Measurements from ENCODE around the gene TSFM.
A peak's percentile ranks its signal among the peaks of the same experiment; 100 is the strongest.

The TSFM gene

GRCh38 chr12:57744194-57744776 lies 38.3 kb upstream of the TSFM start (continued):
- TF ChIP-seq, protein P1, sequence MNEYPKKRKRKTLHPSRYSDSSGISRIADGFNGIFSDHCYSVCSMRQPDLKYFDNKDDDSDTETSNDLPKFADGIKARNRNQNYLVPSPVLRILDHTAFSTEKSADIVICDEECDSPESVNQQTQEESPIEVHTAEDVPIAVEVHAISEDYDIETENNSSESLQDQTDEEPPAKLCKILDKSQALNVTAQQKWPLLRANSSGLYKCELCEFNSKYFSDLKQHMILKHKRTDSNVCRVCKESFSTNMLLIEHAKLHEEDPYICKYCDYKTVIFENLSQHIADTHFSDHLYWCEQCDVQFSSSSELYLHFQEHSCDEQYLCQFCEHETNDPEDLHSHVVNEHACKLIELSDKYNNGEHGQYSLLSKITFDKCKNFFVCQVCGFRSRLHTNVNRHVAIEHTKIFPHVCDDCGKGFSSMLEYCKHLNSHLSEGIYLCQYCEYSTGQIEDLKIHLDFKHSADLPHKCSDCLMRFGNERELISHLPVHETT (tag by site-specific recombination; IDR thresholded peaks at IDR 0.05), result peak; percentile 66; the same call in 1 of the 2 replicates
- TF ChIP-seq ZNF777 (tag by site-specific recombination; IDR thresholded peaks at IDR 0.05; ENCODE audit: borderline replicate concordance) (no peak), OSR2 (tag by site-specific recombination; IDR thresholded peaks at IDR 0.05) (no peak), ZNF112 (tag by site-specific recombination; IDR thresholded peaks at IDR 0.05) (no peak), IKZF3 (tag by site-specific recombination; IDR thresholded peaks at IDR 0.05) (no peak), PRDM1 (tag by site-specific recombination; IDR thresholded peaks at IDR 0.05) (no peak), ZNF121 (tag by site-specific recombination; IDR thresholded peaks at IDR 0.05) (no peak), ZNF529 (tag by site-specific recombination; IDR thresholded peaks at IDR 0.05; ENCODE audit: insufficient replicate concordance) (no peak), BCL11B (tag by site-specific recombination; IDR thresholded peaks at IDR 0.05; ENCODE audit: low read depth) (no peak), ZNF324 (tag by site-specific recombination; IDR thresholded peaks at IDR 0.05) (0 out of 2 replicates have a peak, but pooled peaks have one; percentile 75), ZNF776 (tag by site-specific recombination; IDR thresholded peaks at IDR 0.05; ENCODE audit: borderline replicate concordance) (no peak), ZNF837 (tag by site-specific recombination; IDR thresholded peaks at IDR 0.05) (no peak), GLI4 (tag by site-specific recombination; IDR thresholded peaks at IDR 0.05) (no peak), ZNF792 (tag by site-specific recombination; IDR thresholded peaks at IDR 0.05) (no peak; the same call in 1 of the 2 replicates), ZEB2 (tag by site-specific recombination; IDR thresholded peaks at IDR 0.05) (no peak), KLF16 (tag by site-specific recombination; IDR thresholded peaks at IDR 0.05) (peak; percentile 73), ZNF530 (tag by site-specific recombination; IDR thresholded peaks at IDR 0.05; ENCODE audit: low read depth) (no peak), TCF7L2 (IDR thresholded peaks at IDR 0.05; ENCODE audit: borderline replicate concordance, low read depth, low read length) (no peak), ZNF426 (tag by site-specific recombination; IDR thresholded peaks at IDR 0.05) (no peak), ZNF114 (tag by site-specific recombination; IDR thresholded peaks at IDR 0.05) (no peak), ZNF2 (tag by site-specific recombination; IDR thresholded peaks at IDR 0.05) (no peak; the same call in 1 of the 2 replicates), WT1 (tag by site-specific recombination; IDR thresholded peaks at IDR 0.05) (no peak), ZBTB7A (tag by site-specific recombination; IDR thresholded peaks at IDR 0.05; ENCODE audit: low read depth) (0 out of 2 replicates have a peak, but pooled peaks have one; percentile 51), ZNF266 (tag by site-specific recombination; IDR thresholded peaks at IDR 0.05; ENCODE audit: low read depth) (no peak), ZNF549 (tag by site-specific recombination; IDR thresholded peaks at IDR 0.05) (no peak), GLIS2 (tag by site-specific recombination; IDR thresholded peaks at IDR 0.05) (no peak), YY2 (tag by site-specific recombination; IDR thresholded peaks at IDR 0.05) (no peak), ZNF184 (tag by site-specific recombination; IDR thresholded peaks at IDR 0.05) (0 out of 2 replicates have a peak, but pooled peaks have one; percentile 71), SCRT2 (tag by site-specific recombination; IDR thresholded peaks at IDR 0.05) (peak; percentile 82), SP7 (tag by site-specific recombination; IDR thresholded peaks at IDR 0.05) (peak; percentile 54; the same call in 1 of the 2 replicates), ZNF843 (tag by site-specific recombination; IDR thresholded peaks at IDR 0.05) (peak; percentile 23; the same call in 1 of the 2 replicates), ZNF169 (tag by site-specific recombination; IDR thresholded peaks at IDR 0.05) (no peak), KLF1 (tag by site-specific recombination; IDR thresholded peaks at IDR 0.05) (peak; percentile 77), ZNF555 (tag by site-specific recombination; conservative IDR thresholded peaks at IDR 0.05) (no peak), SP2 (tag by site-specific recombination; IDR thresholded peaks at IDR 0.05) (no peak)
- TF ChIP-seq, protein P2, sequence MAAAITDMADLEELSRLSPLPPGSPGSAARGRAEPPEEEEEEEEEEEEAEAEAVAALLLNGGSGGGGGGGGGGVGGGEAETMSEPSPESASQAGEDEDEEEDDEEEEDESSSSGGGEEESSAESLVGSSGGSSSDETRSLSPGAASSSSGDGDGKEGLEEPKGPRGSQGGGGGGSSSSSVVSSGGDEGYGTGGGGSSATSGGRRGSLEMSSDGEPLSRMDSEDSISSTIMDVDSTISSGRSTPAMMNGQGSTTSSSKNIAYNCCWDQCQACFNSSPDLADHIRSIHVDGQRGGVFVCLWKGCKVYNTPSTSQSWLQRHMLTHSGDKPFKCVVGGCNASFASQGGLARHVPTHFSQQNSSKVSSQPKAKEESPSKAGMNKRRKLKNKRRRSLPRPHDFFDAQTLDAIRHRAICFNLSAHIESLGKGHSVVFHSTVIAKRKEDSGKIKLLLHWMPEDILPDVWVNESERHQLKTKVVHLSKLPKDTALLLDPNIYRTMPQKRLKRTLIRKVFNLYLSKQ (tag by site-specific recombination; IDR thresholded peaks at IDR 0.05; ENCODE audit: borderline replicate concordance), result no peak
- TF ChIP-seq, protein P3, sequence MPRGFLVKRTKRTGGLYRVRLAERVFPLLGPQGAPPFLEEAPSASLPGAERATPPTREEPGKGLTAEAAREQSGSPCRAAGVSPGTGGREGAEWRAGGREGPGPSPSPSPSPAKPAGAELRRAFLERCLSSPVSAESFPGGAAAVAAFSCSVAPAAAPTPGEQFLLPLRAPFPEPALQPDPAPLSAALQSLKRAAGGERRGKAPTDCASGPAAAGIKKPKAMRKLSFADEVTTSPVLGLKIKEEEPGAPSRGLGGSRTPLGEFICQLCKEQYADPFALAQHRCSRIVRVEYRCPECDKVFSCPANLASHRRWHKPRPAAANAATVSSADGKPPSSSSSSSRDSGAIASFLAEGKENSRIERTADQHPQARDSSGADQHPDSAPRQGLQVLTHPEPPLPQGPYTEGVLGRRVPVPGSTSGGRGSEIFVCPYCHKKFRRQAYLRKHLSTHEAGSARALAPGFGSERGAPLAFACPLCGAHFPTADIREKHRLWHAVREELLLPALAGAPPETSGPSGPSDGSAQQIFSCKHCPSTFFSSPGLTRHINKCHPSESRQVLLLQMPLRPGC (tag by site-specific recombination; IDR thresholded peaks at IDR 0.05), result peak; percentile 61
- TF ChIP-seq, protein P4, sequence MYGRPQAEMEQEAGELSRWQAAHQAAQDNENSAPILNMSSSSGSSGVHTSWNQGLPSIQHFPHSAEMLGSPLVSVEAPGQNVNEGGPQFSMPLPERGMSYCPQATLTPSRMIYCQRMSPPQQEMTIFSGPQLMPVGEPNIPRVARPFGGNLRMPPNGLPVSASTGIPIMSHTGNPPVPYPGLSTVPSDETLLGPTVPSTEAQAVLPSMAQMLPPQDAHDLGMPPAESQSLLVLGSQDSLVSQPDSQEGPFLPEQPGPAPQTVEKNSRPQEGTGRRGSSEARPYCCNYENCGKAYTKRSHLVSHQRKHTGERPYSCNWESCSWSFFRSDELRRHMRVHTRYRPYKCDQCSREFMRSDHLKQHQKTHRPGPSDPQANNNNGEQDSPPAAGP (tag by site-specific recombination; IDR thresholded peaks at IDR 0.05), result peak; percentile 89

Measured in HEK293 (cell line).